Neural cell (in vitro differentiated cells): Measurements from ENCODE around the gene ZIM2. TPM values are rescaled to one million over a fixed set of nuclear protein-coding genes. Genes with fewer than 3 reads are reported as not detected.

Experiments used
- H2AFZ ChIP-seq: fragments of 200-600, 300-800 bp; sonication (generic), shearing (Covaris generic); 2 replicates; pipeline ENCODE4 v1.6.0; 2014; ENCODE audit warnings: low read depth, mild to moderate bottlenecking, antibody characterized with exemption, low read length, moderate library complexity
- H3F3A ChIP-seq: fragments of 200-600 bp; shearing (Covaris generic); 2 replicates; pipeline ENCODE4 v1.6.1; 2016; ENCODE audit warnings: mild to moderate bottlenecking, moderate library complexity, mixed read lengths, antibody characterized with exemption, low read length; ENCODE audit not compliant: insufficient read depth, poor library complexity, severe bottlenecking
- H3K27ac ChIP-seq: fragments of 200-600, 300-800 bp; sonication (generic), shearing (Covaris generic); 2 replicates; pipeline ENCODE4 v1.5.1; 2014; ENCODE audit warnings: mild to moderate bottlenecking, low read length, moderate library complexity
- H3K27me3 ChIP-seq: fragments of 300-800, 200-600 bp; sonication (generic), shearing (Covaris generic); 2 replicates; pipeline ENCODE4 v1.6.0; 2014; ENCODE audit warnings: mild to moderate bottlenecking, low read depth, low read length, moderate library complexity; ENCODE audit not compliant: insufficient read depth
- H3K36me3 ChIP-seq: fragments of 300-800, 200-600 bp; sonication (generic), shearing (Covaris generic); 2 replicates; pipeline ENCODE4 v1.5.1; 2014; ENCODE audit warnings: mild to moderate bottlenecking, antibody characterized with exemption, low read length, moderate library complexity; ENCODE audit not compliant: insufficient read depth
- H3K4me2 ChIP-seq: fragments of 300-800, 200-600 bp; sonication (generic), shearing (Covaris generic); 2 replicates; pipeline ENCODE4 v1.6.0; 2014; ENCODE audit warnings: mild to moderate bottlenecking, low read length
- H3K4me3 ChIP-seq: fragments of 300-800, 200-600 bp; sonication (generic), shearing (Covaris generic); 2 replicates; pipeline ENCODE4 v1.5.1; 2014; ENCODE audit warnings: mild to moderate bottlenecking, low read length, moderate library complexity
- H3K79me2 ChIP-seq: fragments of 200-600 bp; shearing (Covaris generic); replicated peaks from 2 replicates; pipeline ENCODE4 v1.6.0; 2014; ENCODE audit warnings: mild to moderate bottlenecking, low read length, moderate library complexity; ENCODE audit not compliant: insufficient read depth
- H3K9ac ChIP-seq: fragments of 300-800, 200-600 bp; sonication (generic), shearing (Covaris generic); 2 replicates; pipeline ENCODE4 v1.6.1; 2016; ENCODE audit warnings: mild to moderate bottlenecking, low read length, mixed read lengths
- H3K9me2 ChIP-seq: fragments of 200-600 bp; shearing (Covaris generic); 2 replicates; pipeline ENCODE4 v1.6.1; 2016; ENCODE audit warnings: mild to moderate bottlenecking, low read length, mixed read lengths; ENCODE audit not compliant: insufficient read depth
- H3K9me3 ChIP-seq: fragments of 200-600, 300-800 bp; sonication (generic), shearing (Covaris generic); 2 replicates; pipeline ENCODE4 v1.6.1; 2016; ENCODE audit warnings: mild to moderate bottlenecking, mixed run types, low read length, moderate library complexity, mixed read lengths
- H4K20me1 ChIP-seq: fragments of 200-600 bp; shearing (Covaris generic); 2 replicates; pipeline ENCODE4 v1.6.1; 2016; ENCODE audit warnings: mild to moderate bottlenecking, mixed run types; ENCODE audit not compliant: insufficient read depth
- CTCF ChIP-seq: fragments of 450-650 bp; IDR thresholded peaks from 2 replicates; pipeline ENCODE4 v1.5.1; 2014; ENCODE audit warnings: antibody characterized with exemption, mild to moderate bottlenecking, moderate library complexity; ENCODE audit not compliant: poor library complexity, severe bottlenecking
- EP300 ChIP-seq: fragments of 450-650 bp; conservative IDR thresholded peaks from 2 replicates; pipeline ENCODE4 v1.6.1; 2014; ENCODE audit warnings: antibody characterized with exemption, mild to moderate bottlenecking, moderate library complexity; ENCODE audit not compliant: poor library complexity, severe bottlenecking
- EZH2 ChIP-seq: fragments of 200-600, 300-800 bp; shearing (Covaris generic), sonication (generic); IDR thresholded peaks from 2 replicates; pipeline ENCODE4 v1.6.1; 2014; ENCODE audit warnings: antibody characterized with exemption, low read length, borderline replicate concordance, mild to moderate bottlenecking; ENCODE audit not compliant: insufficient read depth, poor library complexity, severe bottlenecking
- MXI1 ChIP-seq: fragments of 450-650 bp; conservative IDR thresholded peaks from 2 replicates; pipeline ENCODE4 v1.6.1; 2014; ENCODE audit warnings: antibody characterized with exemption, mild to moderate bottlenecking; ENCODE audit not compliant: poor library complexity, severe bottlenecking
- POLR2AphosphoS5 ChIP-seq: IDR thresholded peaks from 2 replicates; pipeline ENCODE4 v1.6.1; 2012
- RAD21 ChIP-seq: fragments of 450-650 bp; conservative IDR thresholded peaks from 2 replicates; pipeline ENCODE4 v1.6.1; 2014; ENCODE audit warnings: antibody characterized with exemption, mild to moderate bottlenecking, moderate library complexity
- REST ChIP-seq: IDR thresholded peaks from 2 replicates; pipeline ENCODE4 v1.6.1; 2012; ENCODE audit warnings: borderline replicate concordance
- SMC3 ChIP-seq: fragments of 450-650 bp; conservative IDR thresholded peaks from 2 replicates; pipeline ENCODE4 v1.6.1; 2014; ENCODE audit warnings: antibody characterized with exemption, mild to moderate bottlenecking, moderate library complexity; ENCODE audit not compliant: poor library complexity
- TAF1 ChIP-seq: IDR thresholded peaks from 2 replicates; pipeline ENCODE4 v1.6.1; 2012; ENCODE audit warnings: low read depth
- polyA plus RNA-seq: library from polyadenylated mRNA; depleted of rRNA; stranded (reverse); fragments of >200 nt; gene quantifications from 2 replicates; pipeline ENCODE4 v1.2.3, GENCODE V29; 2014

The ZIM2 gene
- polyA plus RNA-seq, 1 donor from 2014 or later = not detected

GRCh38 chr19:56732976-56733375 is 107.5 kb downstream of the ZIM2 start:
- Histone ChIP-seq H3K9ac (no peak overlapping the region), H3K36me3 (no peaks in the 10 kb centered on the region), H3K4me3 (no peak overlapping the region), H3K9me3 (peaks cover 8% of the 10 kb centered on the region), H3K9me2 (no peaks in the 10 kb centered on the region), H2AFZ (no peak overlapping the region), H3F3A (no peaks in the 10 kb centered on the region), H3K27ac (no peak overlapping the region), H3K79me2 (no peaks in the 10 kb centered on the region), H4K20me1 (no peaks in the 10 kb centered on the region), H3K4me2 (no peak overlapping the region), H3K27me3 (no peaks in the 10 kb centered on the region)
- no peak for TF ChIP-seq CTCF
- no peak for TF ChIP-seq POLR2AphosphoS5
- TF ChIP-seq SMC3 = no peak
- no peak for TF ChIP-seq MXI1
- no peak for TF ChIP-seq RAD21
- TF ChIP-seq TAF1 = no peak
- TF ChIP-seq REST = no peak
- no peak for TF ChIP-seq EZH2
- TF ChIP-seq EP300 = no peak

- Histone ChIP-seq H3K9me3 (peaks cover 4% of the 10 kb centered on the region), H4K20me1 (no peaks in the 10 kb centered on the region), H3K27me3 (no peaks in the 10 kb centered on the region), H3K27ac (peak overlapping the region; percentile 55), H3K4me2 (no peak overlapping the region), H3K4me3 (no peak overlapping the region), H3K9me2 (no peaks in the 10 kb centered on the region), H3K9ac (no peak overlapping the region), H2AFZ (no peak overlapping the region), H3F3A (no peaks in the 10 kb centered on the region), H3K36me3 (no peaks in the 10 kb centered on the region), H3K79me2 (no peaks in the 10 kb centered on the region)
- TF ChIP-seq SMC3 = peak; percentile 17
- no peak for TF ChIP-seq EP300
Measured at GRCh38 chr19:56727677-56728076, 112.8 kb downstream of the ZIM2 start.

DNA sequence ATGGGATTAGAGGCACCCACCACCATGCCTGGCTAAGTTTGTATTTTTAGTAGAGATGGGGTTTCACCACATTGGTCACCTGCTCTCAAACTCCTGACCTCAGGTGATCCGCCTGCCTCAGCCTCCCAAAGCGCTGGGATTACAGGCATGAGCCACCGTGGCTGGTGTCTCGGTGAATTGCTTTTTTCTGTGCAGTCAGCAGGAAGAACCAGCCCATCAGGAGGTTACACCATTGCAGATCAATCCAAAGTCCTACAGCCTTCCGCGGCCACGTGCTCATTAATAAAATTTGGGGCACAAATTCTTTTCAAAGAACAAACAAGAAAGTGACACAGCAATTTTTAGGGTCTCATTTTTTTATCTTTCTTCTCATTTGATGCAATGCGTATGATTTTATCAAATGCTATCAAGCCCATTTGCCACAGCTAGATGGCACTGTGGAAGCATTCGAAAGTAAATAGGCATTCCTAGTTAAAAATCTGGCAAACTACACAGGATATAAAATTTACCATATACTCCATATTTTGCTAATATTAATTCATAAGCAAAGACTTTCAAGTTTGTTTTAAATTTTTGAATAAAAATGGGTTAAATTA is 114.6 kb downstream of the ZIM2 start:
- Histone ChIP-seq H3K79me2 (no peaks in the 10 kb centered on the region), H3K9ac (no peak overlapping the region), H3K27ac (no peak overlapping the region), H3K27me3 (no peaks in the 10 kb centered on the region), H4K20me1 (no peaks in the 10 kb centered on the region), H3K36me3 (no peaks in the 10 kb centered on the region), H3K9me2 (no peaks in the 10 kb centered on the region), H3K4me3 (no peak overlapping the region), H3F3A (no peaks in the 10 kb centered on the region), H2AFZ (no peak overlapping the region), H3K9me3 (peaks cover 4% of the 10 kb centered on the region), H3K4me2 (no peak overlapping the region)
- peak; percentile 73 for TF ChIP-seq RAD21
- no peak for TF ChIP-seq TAF1
- no peak for TF ChIP-seq MXI1
- peak; percentile 67 for TF ChIP-seq SMC3
- peak; percentile 61 for TF ChIP-seq CTCF
- TF ChIP-seq EZH2 = no peak
